EH (cell line): ENCODE measurements around the gene ZBTB20.
A peak's percentile ranks its signal among the peaks of the same experiment; 100 is the strongest.
"Not testable (repeated sequence)": the region's sequence is repeated elsewhere in the genome, so short reads cannot be mapped to it uniquely, and the experiment has no call there.

ENCODE experiments used
- DNase-seq: peaks from one replicate; pipeline ENCODE4 v3.0.0-alpha.2; 2015; ENCODE audit warnings: low read depth

ZBTB20 gene

DNA sequence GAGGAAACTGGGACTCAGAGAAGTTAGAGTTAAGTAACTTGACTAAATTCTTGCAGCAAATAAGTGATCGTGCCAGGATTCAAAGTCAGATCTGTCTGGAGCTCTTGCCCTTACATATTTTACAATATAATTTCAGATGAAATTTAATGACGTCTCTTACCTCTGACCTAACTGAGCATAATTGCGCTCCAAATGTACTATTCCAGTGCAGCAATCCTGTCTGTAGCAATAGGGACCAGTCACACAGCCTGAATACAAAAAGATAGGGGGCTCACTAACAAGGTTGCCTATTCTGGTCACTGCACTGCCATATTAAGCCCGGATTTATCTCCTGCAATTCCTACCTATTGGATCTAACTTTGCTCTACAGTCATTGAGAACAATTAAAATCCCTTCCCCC lies 316.4 kb downstream of the ZBTB20 start:
- DNase-seq: no peak

GRCh38 chr3:114829783-114830182 lies 317.3 kb downstream of the ZBTB20 start:
- DNase-seq: no peak

- DNase-seq: peak; percentile 53
Measured at GRCh38 chr3:114827495-114827894, 319.6 kb downstream of the ZBTB20 start.

DNA sequence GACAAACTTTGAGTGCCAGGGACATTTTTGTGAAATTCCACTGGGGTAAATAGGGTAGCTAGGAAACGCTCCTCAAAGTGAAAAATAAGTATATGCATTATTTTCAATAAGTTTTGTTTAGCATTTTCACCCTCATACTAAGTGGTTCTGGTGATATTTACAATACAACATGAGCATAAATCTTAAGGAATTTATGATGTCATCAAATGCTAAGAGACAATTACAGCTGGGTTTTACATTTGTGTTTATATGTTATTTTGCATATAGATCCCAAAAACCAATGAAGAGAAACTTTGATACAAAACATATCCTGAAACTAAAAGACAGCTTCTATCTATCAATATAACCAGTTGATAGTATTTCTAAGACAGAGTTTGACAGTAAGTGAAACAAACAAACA lies 323.1 kb downstream of the ZBTB20 start:
- DNase-seq: no peak

DNA sequence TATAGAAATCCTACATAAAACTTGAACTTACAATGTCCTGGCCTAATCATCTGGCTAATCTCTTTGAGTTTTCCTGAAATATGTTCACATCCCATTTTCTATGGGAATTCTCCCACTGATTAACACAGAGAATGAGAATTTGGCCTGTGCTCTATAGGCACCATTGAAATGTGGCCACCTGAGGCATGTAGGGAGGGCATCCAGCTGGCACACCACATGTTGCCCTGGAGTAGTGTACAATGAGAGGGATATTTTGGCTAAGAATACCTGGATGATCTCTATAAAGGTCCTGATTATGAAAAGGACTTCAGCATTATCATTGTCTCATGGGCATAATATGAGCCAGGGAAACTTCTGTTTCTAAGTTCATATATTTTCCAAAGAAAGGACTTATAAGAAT lies 324.0 kb downstream of the ZBTB20 start:
- no peak for DNase-seq

DNA sequence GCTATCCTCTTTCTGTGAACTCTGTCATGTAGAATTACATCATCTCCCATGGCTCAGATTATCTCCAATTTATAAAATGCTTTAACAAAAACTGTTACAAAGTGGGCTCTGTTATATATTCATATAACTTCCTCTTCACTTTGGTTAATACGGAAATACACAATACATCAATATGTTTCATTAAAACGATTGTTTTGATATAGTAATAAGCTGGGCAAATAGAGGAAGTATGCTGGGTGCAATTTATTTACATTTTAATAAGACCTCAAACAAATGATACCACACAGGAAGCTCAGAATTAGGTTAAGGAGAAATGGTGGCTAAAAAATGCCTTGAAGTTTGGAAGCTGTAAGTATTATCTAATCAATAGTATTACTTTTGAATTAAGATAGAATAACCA lies 331.0 kb downstream of the ZBTB20 start:
- DNase-seq: no peak

GRCh38 chr3:114812541-114813238 lies 334.4 kb downstream of the ZBTB20 start:
- not testable (repeated sequence) for DNase-seq

DNA sequence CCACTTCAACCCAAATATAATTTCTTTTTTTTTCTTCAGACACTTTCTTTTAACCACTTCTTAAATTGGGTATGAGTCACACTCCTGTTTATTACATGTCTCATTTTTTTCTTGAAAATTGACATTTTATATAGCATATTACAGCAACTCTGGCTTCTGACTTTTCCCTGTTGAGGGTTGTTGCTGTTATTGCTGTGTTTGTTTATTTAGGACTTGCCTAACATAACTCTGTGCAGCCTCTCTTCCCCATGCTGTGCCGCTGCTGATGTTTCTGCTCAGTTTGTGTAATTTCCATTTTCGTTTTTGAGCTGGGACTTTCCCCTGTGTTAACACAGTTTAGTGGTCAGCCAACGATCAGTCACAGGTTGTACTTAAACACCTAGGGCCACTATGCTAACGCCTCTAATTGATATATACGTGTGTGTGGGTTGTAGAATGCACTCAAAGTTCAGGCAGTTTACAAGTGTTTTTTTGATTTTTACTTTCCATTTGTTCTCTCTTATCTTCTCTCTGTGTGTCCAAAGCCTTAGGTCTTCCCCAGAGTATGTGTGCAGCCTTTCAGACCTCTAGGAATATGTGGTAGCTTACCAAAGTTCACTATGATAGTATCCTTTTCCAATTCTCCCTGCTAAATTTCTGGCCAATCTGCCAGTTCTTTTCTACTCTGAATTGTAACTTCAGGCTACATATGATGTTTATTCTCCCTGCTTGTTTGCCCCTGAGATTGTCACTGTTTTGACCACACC lies 337.2 kb downstream of the ZBTB20 start:
- peak; percentile 38 for DNase-seq

GRCh38 chr3:114804099-114804498 lies 343.0 kb downstream of the ZBTB20 start:
- no peak for DNase-seq

DNA sequence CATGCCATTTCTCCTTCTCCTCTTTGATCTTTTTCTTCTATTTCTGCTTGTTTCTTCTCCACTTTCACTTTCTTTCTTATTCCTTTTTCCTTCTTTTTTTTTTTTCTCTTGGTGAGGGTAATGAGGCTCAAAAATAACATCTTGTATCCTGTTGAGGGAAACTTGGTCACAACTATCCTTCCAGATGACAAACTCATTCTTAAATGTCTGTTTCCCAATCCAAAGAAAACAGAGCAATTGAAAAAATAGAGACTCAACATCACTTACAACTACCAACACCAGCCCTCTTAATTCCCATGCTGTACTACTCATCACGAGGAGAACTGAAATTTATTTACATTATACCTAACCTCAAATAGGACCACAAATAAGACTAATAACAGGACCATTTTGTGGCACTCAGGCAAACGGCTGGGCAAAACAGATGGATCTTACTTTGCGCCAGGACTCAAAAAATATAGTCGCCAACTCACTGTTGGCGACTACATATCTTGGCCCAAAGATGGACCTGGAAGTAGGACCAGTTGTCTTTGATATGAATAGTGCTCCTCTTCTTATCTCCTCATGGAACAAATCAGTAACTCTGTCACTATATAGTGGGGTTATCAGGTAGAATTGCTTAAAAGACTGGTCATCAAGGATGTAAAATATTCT lies 343.9 kb downstream of the ZBTB20 start:
- peak; percentile 28 for DNase-seq

- no peak for DNase-seq
Measured at GRCh38 chr3:114800272-114801031, 346.6 kb downstream of the ZBTB20 start.

- DNase-seq: no peak
Measured at GRCh38 chr3:114799816-114800215, 347.3 kb downstream of the ZBTB20 start.

GRCh38 chr3:114796796-114797195 lies 350.3 kb downstream of the ZBTB20 start:
- DNase-seq: no peak

DNA sequence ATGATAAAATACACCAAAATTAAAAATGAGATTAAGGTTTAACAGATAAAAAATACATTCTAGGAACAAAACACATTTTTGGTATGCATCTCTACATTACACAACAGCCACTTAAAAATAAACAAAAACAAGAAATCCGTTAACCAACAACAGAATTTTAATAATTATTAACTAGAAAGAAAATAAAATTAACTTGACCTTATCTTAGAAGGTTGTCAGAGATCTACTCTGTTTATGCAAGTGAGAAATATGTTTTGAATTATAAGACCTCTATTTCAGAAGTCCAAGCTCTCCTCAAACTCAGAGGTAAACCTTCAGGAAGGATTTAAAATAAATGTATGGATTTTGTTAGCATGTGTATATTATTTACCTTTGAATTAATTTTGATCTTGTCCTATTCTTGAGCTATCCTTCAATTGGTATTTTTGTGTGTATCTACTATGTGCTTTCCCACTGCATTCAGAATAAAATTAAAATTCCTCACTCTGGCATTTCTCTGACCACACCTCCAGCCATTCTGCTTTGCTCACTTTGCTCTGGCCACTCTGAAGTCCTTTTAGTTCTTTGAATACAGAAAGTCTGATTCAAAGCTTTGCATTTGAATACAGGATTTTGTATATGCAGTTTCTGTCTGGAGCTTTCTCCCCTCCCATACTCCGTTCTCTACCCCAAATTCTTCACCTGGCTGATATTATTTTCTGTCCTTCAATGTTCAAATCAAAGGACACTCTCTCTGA lies 352.0 kb downstream of the ZBTB20 start:
- DNase-seq: no peak

GRCh38 chr3:114792159-114792918 lies 354.7 kb downstream of the ZBTB20 start:
- no peak for DNase-seq

DNA sequence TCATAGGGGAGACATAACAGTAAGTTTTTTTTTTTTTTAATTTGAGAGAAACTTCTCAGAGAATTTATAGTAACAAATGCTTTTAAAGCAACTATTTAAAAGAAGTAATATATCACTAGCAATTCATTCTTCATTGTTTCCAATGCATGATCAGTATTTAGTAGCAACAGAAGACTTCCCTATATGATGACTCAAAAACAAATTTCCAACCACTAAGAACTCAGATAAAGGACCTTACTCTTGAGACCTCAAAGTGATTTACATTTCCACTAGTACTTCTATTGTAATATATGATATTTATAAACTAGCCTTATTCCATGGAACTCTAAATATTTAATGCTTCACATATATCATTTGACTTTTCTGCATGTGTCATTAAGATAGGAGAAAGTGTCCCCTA lies 356.3 kb downstream of the ZBTB20 start:
- DNase-seq: no peak

GRCh38 chr3:114789803-114790202 lies 357.3 kb downstream of the ZBTB20 start:
- DNase-seq: no peak

- peak; percentile 40 for DNase-seq
Measured at GRCh38 chr3:114775395-114775794, 371.7 kb downstream of the ZBTB20 start.

DNA sequence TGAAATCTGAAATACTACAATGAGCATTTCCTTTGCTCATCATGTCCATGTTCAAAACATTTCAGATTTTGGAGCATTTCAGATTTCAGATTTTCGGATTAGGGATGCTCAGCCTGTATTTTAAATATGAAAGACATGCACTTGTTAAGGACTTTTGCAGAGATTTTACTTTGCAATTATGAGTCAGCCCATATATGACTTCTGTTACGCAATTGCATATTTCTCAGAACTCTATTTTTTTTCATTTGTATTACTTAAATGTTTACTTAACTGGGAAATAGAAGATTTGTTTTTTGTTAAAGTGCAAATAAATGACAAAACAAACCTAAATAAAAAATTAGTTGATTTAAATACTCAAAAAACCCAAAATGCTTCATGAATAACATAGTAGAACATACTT lies 376.2 kb downstream of the ZBTB20 start:
- DNase-seq: peak; percentile 50

DNA sequence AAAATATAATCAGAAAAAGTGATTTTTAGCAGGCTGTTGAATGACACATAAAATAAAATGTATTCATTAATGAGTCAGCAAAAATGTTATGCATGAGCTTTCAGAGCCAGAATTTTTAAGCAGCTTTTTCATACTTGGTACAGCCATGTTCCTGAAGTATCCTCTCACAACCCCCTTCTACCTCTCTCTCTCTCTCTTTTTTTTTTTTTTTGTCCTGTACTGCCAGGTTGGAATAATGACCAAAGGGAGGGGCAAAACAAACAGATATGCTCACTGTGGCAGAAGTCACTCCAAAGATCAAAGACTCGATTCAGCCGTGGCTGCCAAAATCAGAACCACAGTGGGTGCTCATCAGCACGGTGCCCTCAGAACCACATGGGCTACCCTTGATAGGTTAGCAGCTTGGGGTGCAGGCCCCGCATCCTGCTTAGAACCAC lies 383.0 kb downstream of the ZBTB20 start:
- peak; percentile 47 for DNase-seq

- DNase-seq: no peak
Measured at GRCh38 chr3:114762144-114762543, 384.9 kb downstream of the ZBTB20 start.
